Gastrocnemius medialis (tissue), 4 donors: Measurements from ENCODE around the gene ERCC6. TPM values are rescaled to one million over a fixed set of nuclear protein-coding genes. Genes with fewer than 3 reads are reported as not detected.

Experiments
- ATAC-seq, 2 donors: fragments of 150-250 bp; one replicate each; pipeline ENCODE4 v1.9.1; 2016
- DNase-seq, 2 donors: peaks; one replicate each; pipeline ENCODE4 v3.0.0-alpha.2; 2019
- H3K27ac ChIP-seq, 4 donors: fragments of 200-600 bp; sonication (generic); 1 replicate in 1 of 4; 2 replicates in 3 of 4; pipeline ENCODE4 v1.5.1; 2016 to 2018; ENCODE audit warnings: mild to moderate bottlenecking in 2 of 4, moderate library complexity in 1 of 4
- H3K27me3 ChIP-seq, 3 donors: fragments of 200-600 bp; sonication (generic) in 2 of 3; 1 replicate in 1 of 3; 2 replicates in 2 of 3; pipeline versions ENCODE4 v1.5.1 to v1.6.0; 2016 to 2019; ENCODE audit warnings: mild to moderate bottlenecking in 1 of 3, moderate library complexity in 1 of 3
- H3K36me3 ChIP-seq, 2 donors: fragments of 200-600 bp; sonication (generic) in 1 of 2; one replicate each; pipeline ENCODE4 v1.5.1; 2017 to 2018
- H3K4me1 ChIP-seq, 2 donors: fragments of 200-600 bp; sonication (generic) in 1 of 2; one replicate each; pipeline ENCODE4 v1.5.1; 2016 to 2017; ENCODE audit warnings: mild to moderate bottlenecking in 2 of 2
- H3K4me3 ChIP-seq, 4 donors: fragments of 200-600 bp; sonication (generic) in 3 of 4; 1 replicate in 1 of 4; 2 replicates in 3 of 4; pipeline ENCODE4 v1.5.1; 2016 to 2019; ENCODE audit warnings: mild to moderate bottlenecking in 2 of 4
- H3K9me3 ChIP-seq, 3 donors: fragments of 200-600 bp; sonication (generic) in 2 of 3; 1 replicate in 1 of 3; 2 replicates in 2 of 3; pipeline ENCODE4 v1.5.1; 2016 to 2019
- POLR2A ChIP-seq, 2 donors: fragments of 450-650 bp; IDR thresholded peaks; one replicate each; pipeline ENCODE4 v1.6.1; 2017; ENCODE audit warnings: antibody characterized with exemption in 2 of 2, mild to moderate bottlenecking in 2 of 2, moderate library complexity in 2 of 2
- in situ Hi-C, 4 donors: fragments of 200-750 bp; cut with MboI; loops; one replicate each; pipeline versions ENCODE4 v1.15.0 to v1.8.0; 2017; ENCODE audit warnings: low sequenced_read_pairs in 4 of 4
- intact Hi-C: fragments of 100-400 bp; cut with DNase I; formaldehyde crosslinking; loops from one replicate; pipeline ENCODE4 v1.15.1; 2023; ENCODE audit warnings: low total_unique reads
- total RNA-seq, 4 donors: library from RNA; depleted of rRNA; stranded (reverse); fragments of >200 nt; gene quantifications; one replicate each; pipeline versions ENCODE4 v1.1.0 to v1.2.3, GENCODE V29; 2016
- TF ChIP-seq, protein P1 (sequence below), 5 experiments: fragments of 450-650 bp in 3 of 5; fragments of 200-600 bp in 2 of 5; sonication (generic) in 2 of 5; IDR thresholded peaks in 4 of 5; conservative IDR thresholded peaks in 1 of 5; 1 replicate in 4 of 5; 2 replicates in 1 of 5; pipeline ENCODE4 v1.5.1; 2016 to 2019; ENCODE audit warnings: antibody characterized with exemption in 5 of 5, mild to moderate bottlenecking in 3 of 5, moderate library complexity in 3 of 5

The ERCC6 gene
- total RNA-seq, 4 donors from 2014 or later, result 8.7 to 16.7 (median 10.5) TPM

DNA sequence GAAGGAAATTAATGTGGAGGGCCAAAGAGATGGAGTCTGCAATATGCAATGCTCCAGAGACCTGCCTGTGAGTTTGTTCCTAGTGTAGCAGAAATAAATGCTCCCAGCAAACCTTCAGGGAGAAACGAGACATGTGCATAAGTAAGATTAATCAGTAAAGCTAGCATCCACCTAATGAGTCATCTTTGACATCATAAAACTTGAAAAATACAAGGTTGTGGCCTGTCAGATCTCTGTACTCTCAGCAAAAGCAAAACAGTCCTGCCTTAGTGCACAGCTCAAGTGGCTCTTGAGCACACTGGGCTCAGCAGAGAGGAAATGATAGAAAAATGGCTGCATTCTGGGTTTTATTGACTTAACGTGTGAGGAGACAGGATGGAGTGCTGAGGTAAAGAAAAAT is 32.5 kb upstream of the ERCC6 start:
- TF ChIP-seq, protein P1, sequence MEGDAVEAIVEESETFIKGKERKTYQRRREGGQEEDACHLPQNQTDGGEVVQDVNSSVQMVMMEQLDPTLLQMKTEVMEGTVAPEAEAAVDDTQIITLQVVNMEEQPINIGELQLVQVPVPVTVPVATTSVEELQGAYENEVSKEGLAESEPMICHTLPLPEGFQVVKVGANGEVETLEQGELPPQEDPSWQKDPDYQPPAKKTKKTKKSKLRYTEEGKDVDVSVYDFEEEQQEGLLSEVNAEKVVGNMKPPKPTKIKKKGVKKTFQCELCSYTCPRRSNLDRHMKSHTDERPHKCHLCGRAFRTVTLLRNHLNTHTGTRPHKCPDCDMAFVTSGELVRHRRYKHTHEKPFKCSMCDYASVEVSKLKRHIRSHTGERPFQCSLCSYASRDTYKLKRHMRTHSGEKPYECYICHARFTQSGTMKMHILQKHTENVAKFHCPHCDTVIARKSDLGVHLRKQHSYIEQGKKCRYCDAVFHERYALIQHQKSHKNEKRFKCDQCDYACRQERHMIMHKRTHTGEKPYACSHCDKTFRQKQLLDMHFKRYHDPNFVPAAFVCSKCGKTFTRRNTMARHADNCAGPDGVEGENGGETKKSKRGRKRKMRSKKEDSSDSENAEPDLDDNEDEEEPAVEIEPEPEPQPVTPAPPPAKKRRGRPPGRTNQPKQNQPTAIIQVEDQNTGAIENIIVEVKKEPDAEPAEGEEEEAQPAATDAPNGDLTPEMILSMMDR (IDR thresholded peaks at IDR 0.05 in 4 of 5, conservative IDR thresholded peaks at IDR 0.05 in 1 of 5), result no peak
- TF ChIP-seq POLR2A (IDR thresholded peaks at IDR 0.05), result no peak
- Histone ChIP-seq H3K27ac (no peak overlapping the region), H3K36me3 (no peaks in the 10 kb centered on the region), H3K4me1 (no peaks in the 10 kb centered on the region), H3K9me3 (no peaks in the 10 kb centered on the region), H3K4me3 (no peak overlapping the region), H3K27me3 (no peaks in the 10 kb centered on the region)
- ATAC-seq (no peak), DNase-seq (no peak)
- in situ Hi-C loops (no loop called here), intact Hi-C loops (loop anchor here (5.0 kb wide), 1 partner anchor 844 kb away; no protein-coding TSS in a partner anchor)

DNA sequence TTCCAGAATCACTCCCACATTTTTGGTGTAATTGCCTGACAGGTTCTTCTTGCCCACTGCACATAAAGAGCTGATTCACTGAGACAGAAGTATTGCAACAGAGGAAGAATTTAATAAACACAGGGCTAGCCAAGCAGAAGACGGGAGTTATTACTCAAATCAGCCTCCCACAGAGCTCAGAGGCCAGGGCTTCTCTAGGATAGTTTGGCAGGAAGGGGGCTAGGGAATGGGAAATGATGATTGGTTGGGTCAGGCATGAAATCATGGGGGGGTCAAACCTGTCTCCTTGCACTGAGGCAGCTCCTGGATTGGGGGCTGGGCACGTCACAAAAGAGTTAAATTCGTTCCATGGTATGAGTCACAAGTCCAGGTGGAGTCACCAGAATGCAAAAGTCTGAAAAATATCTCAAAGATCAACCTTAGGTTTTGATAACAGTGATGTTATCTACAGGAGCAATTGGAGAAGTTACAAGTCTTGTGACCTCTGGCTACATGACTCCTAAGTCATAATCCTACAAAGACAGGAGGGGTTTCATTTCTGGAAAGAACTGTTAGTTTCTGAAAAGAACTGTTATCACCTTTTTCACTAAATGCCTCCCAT is 30.2 kb upstream of the ERCC6 start:
- intact Hi-C loops, result no loop called here
- no peak for TF ChIP-seq POLR2A (IDR thresholded peaks at IDR 0.05)
- TF ChIP-seq, protein P1 (IDR thresholded peaks at IDR 0.05 in 4 of 5, conservative IDR thresholded peaks at IDR 0.05 in 1 of 5), result no peak
- ATAC-seq, result no peak
- H3K36me3 ChIP-seq, result no peaks in the 10 kb centered on the region
- H3K27ac ChIP-seq, result no peak overlapping the region
- DNase-seq, result no peak
- H3K27me3 ChIP-seq, result peaks cover 0 to 4% (median 0%) of the 10 kb centered on the region in 3 donors
- H3K9me3 ChIP-seq, result no peaks in the 10 kb centered on the region
- H3K4me3 ChIP-seq, result no peak overlapping the region
- H3K4me1 ChIP-seq, result no peaks in the 10 kb centered on the region
- in situ Hi-C loops, result no loop called here

DNA sequence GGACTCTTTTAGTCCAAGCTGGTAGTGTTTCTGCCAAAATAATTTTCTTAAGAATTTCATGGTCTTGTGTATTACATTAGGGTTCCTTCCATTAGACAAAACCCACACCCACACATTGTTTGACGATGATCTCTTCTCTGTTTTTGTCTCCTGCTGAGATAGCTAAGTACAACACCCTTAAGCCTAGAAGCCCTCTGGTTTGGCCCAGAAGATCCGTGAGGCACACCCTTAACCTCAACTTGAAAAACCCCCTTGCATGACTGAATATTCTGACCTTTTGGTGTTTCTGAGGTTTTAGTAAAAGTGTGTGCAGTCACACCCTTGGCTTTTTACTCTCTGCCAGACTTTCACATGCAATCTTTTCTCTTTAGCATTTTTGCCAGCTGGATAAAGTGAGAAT is 29.3 kb upstream of the ERCC6 start:
- Histone ChIP-seq H3K36me3 (no peaks in the 10 kb centered on the region), H3K4me1 (no peaks in the 10 kb centered on the region), H3K27me3 (peaks cover 0 to 4% (median 0%) of the 10 kb centered on the region in 3 donors), H3K27ac (no peak overlapping the region), H3K9me3 (no peaks in the 10 kb centered on the region), H3K4me3 (no peak overlapping the region)
- TF ChIP-seq, protein P1 (IDR thresholded peaks at IDR 0.05 in 4 of 5, conservative IDR thresholded peaks at IDR 0.05 in 1 of 5), result no peak
- TF ChIP-seq POLR2A (IDR thresholded peaks at IDR 0.05), result no peak
- in situ Hi-C loops, result no loop called here
- intact Hi-C loops, result no loop called here
- DNase-seq (no peak), ATAC-seq (no peak)

DNA sequence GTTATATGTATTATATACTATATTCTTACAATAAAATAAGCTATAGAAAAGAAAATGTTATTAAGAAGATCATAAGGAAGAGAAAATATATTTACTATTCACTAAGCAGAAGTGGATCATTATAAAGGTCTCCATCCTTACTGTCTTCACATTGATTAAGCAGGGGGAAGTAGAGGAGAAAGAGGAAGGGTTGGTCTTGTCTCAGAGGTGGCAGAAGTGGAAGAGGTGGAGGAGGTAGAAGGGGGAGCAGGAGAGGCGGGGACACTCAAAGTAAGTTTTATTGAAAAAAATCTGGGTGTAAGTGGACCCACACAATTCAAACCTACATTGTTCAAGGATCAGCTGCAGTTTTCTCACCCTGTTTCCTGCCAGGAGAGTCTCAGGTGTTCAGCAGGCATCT is 28.9 kb upstream of the ERCC6 start:
- TF ChIP-seq, protein P1 (IDR thresholded peaks at IDR 0.05 in 4 of 5, conservative IDR thresholded peaks at IDR 0.05 in 1 of 5), result no peak
- TF ChIP-seq POLR2A (IDR thresholded peaks at IDR 0.05), result no peak
- Histone ChIP-seq H3K36me3 (no peaks in the 10 kb centered on the region), H3K4me3 (no peak overlapping the region), H3K4me1 (no peaks in the 10 kb centered on the region), H3K9me3 (no peaks in the 10 kb centered on the region), H3K27ac (no peak overlapping the region), H3K27me3 (peaks cover 0 to 4% (median 0%) of the 10 kb centered on the region in 3 donors)
- ATAC-seq, result no peak
- DNase-seq, result no peak
- in situ Hi-C loops, result no loop called here
- intact Hi-C loops, result no loop called here
